Thyroid gland (tissue), 4 donors: ENCODE results near the gene UPB1. TPM values are rescaled to one million over a fixed set of nuclear protein-coding genes. Genes with fewer than 3 reads are reported as not detected.
"Not testable (repeated sequence)": the region's sequence is repeated elsewhere in the genome, so short reads cannot be mapped to it uniquely, and the experiment has no call there.

Experiments used
- DNase-seq, 2 donors: peaks; one replicate each; pipeline ENCODE4 v3.0.0-alpha.2; 2019
- H3K27ac ChIP-seq, 3 donors: fragments of 200-600 bp; sonication (generic); 1 replicate in 2 of 3; 2 replicates in 1 of 3; pipeline ENCODE4 v1.5.1; 2016 to 2019; ENCODE audit warnings: mild to moderate bottlenecking in 1 of 3, moderate library complexity in 1 of 3
- H3K27me3 ChIP-seq: fragments of 200-600 bp; sonication (generic); one replicate; pipeline ENCODE4 v1.5.1; 2019
- H3K36me3 ChIP-seq, 2 donors: fragments of 200-600 bp; sonication (generic); one replicate each; pipeline ENCODE4 v1.5.1; 2016 to 2019
- H3K4me1 ChIP-seq, 2 donors: fragments of 200-600 bp; sonication (generic); one replicate each; pipeline ENCODE4 v1.5.1; 2017 to 2019
- H3K4me3 ChIP-seq, 3 donors: fragments of 200-600 bp; sonication (generic); replicated peaks in 1 of 3; 1 replicate in 2 of 3; 2 replicates in 1 of 3; pipeline ENCODE4 v1.5.1; 2016; ENCODE audit warnings: mild to moderate bottlenecking in 1 of 3
- H3K9me3 ChIP-seq: fragments of 200-600 bp; sonication (generic); one replicate; pipeline ENCODE4 v1.5.1; 2017
- CTCF ChIP-seq, 6 experiments: fragments of 200-600 bp in 3 of 6; fragments of 450-650 bp in 3 of 6; sonication (generic) in 3 of 6; IDR thresholded peaks; one replicate each; pipeline ENCODE4 v1.5.1; 2016 to 2019; ENCODE audit warnings: antibody characterized with exemption in 6 of 6, mild to moderate bottlenecking in 2 of 6, inconsistent platforms in 1 of 6, moderate library complexity in 1 of 6
- POLR2A ChIP-seq, 2 donors: fragments of 450-650 bp; IDR thresholded peaks; one replicate each; pipeline ENCODE4 v1.6.1; 2017; ENCODE audit warnings: antibody characterized with exemption in 2 of 2, mild to moderate bottlenecking in 2 of 2, moderate library complexity in 1 of 2
- WGBS, 2 donors: methylation state at CpG; one replicate each; pipeline ENCODE4 v1.1.5; 2017; 5-methylcytosine and 5-hydroxymethylcytosine counted together
- intact Hi-C: fragments of 100-400 bp; cut with DNase I; formaldehyde crosslinking; loops from one replicate; pipeline ENCODE4 v1.15.1; 2023
- total RNA-seq, 4 donors: library from RNA; depleted of rRNA; stranded (reverse); fragments of >200 nt; gene quantifications; one replicate each; pipeline ENCODE4 v1.2.3, GENCODE V29; 2016

The UPB1 gene
- total RNA-seq, 4 donors from 2014 or later, result not detected

GRCh38 chr22:24485608-24486007, 9.5 kb upstream of the UPB1 start:
- TF ChIP-seq POLR2A (IDR thresholded peaks at IDR 0.05) (no peak), CTCF (IDR thresholded peaks at IDR 0.05) (peak in 2 of 6 experiments; percentile 12 to 18)
- Histone ChIP-seq H3K4me3 (no peak overlapping the region), H3K36me3 (no peaks in the 10 kb centered on the region), H3K27ac (no peak overlapping the region), H3K9me3 (no peaks in the 10 kb centered on the region), H3K27me3 (no peaks in the 10 kb centered on the region), H3K4me1 (peaks cover 7 to 11% of the 10 kb centered on the region in 2 donors)
- WGBS, 2 donors, result 72 to 81% methylated on average over 3 of the region's 3 CpGs
- DNase-seq, result no peak
- intact Hi-C loops, result no loop called here

GRCh38 chr22:24486501-24486921, 8.6 kb upstream of the UPB1 start:
- intact Hi-C loops, result no loop called here
- peaks cover 7 to 11% of the 10 kb centered on the region in 2 donors for H3K4me1 ChIP-seq
- H3K4me3 ChIP-seq, result no peak overlapping the region
- H3K27me3 ChIP-seq, result no peaks in the 10 kb centered on the region
- 78 to 96% methylated on average over 2 of the region's 2 CpGs for WGBS, 2 donors
- no peaks in the 10 kb centered on the region for H3K36me3 ChIP-seq
- no peaks in the 10 kb centered on the region for H3K9me3 ChIP-seq
- no peak overlapping the region for H3K27ac ChIP-seq
- TF ChIP-seq POLR2A (IDR thresholded peaks at IDR 0.05) (no peak), CTCF (IDR thresholded peaks at IDR 0.05) (no peak)
- no peak for DNase-seq

GRCh38 chr22:24489011-24489410, 6.1 kb upstream of the UPB1 start:
- Histone ChIP-seq H3K27me3 (no peaks in the 10 kb centered on the region), H3K27ac (no peak overlapping the region), H3K4me3 (no peak overlapping the region), H3K9me3 (no peaks in the 10 kb centered on the region), H3K4me1 (no peaks in the 10 kb centered on the region), H3K36me3 (no peaks in the 10 kb centered on the region)
- intact Hi-C loops, result no loop called here
- 62 to 82% methylated on average over 2 of the region's 2 CpGs for WGBS, 2 donors
- TF ChIP-seq POLR2A (IDR thresholded peaks at IDR 0.05), result no peak
- TF ChIP-seq CTCF (IDR thresholded peaks at IDR 0.05), result no peak
- no peak for DNase-seq

GRCh38 chr22:24489434-24489833, 5.7 kb upstream of the UPB1 start:
- intact Hi-C loops, DNase-seq, H3K4me3 ChIP-seq, H3K27me3 ChIP-seq, H3K9me3 ChIP-seq, H3K27ac ChIP-seq, H3K36me3 ChIP-seq, H3K4me1 ChIP-seq: not testable (repeated sequence)
- WGBS, 2 donors, result 92 to 94% methylated on average over 1 of the region's 1 CpG

- no peaks in the 10 kb centered on the region for H3K36me3 ChIP-seq
- TF ChIP-seq CTCF (IDR thresholded peaks at IDR 0.05) (no peak), POLR2A (IDR thresholded peaks at IDR 0.05) (no peak)
- no peak for DNase-seq
- H3K27me3 ChIP-seq, result no peaks in the 10 kb centered on the region
- no peaks in the 10 kb centered on the region for H3K9me3 ChIP-seq
- H3K4me3 ChIP-seq, result no peak overlapping the region
- H3K27ac ChIP-seq, result no peak overlapping the region
- WGBS, 2 donors, result 92 to 99% methylated on average over 3 of the region's 3 CpGs
- peaks cover 4 to 9% of the 10 kb centered on the region in 2 donors for H3K4me1 ChIP-seq
- intact Hi-C loops, result no loop called here
Measured at GRCh38 chr22:24492391-24492790, 2.7 kb upstream of the UPB1 start.

GRCh38 chr22:24494167-24494527, 985 bp upstream of the UPB1 start:
- Histone ChIP-seq H3K9me3 (no peaks in the 10 kb centered on the region), H3K36me3 (no peaks in the 10 kb centered on the region), H3K4me1 (peaks cover 4 to 9% of the 10 kb centered on the region in 2 donors), H3K27ac (no peak overlapping the region), H3K27me3 (no peaks in the 10 kb centered on the region), H3K4me3 (no peak overlapping the region)
- no peak for DNase-seq
- 53 to 63% methylated on average over 14 to 17 of the region's 21 CpGs for WGBS, 2 donors
- TF ChIP-seq CTCF (IDR thresholded peaks at IDR 0.05), result no peak
- no peak for TF ChIP-seq POLR2A (IDR thresholded peaks at IDR 0.05)
- intact Hi-C loops, result no loop called here
